ENCODE data around the gene TRERF1. TPM values are rescaled to one million over a fixed set of nuclear protein-coding genes. Genes with fewer than 3 reads are reported as not detected.
"Not testable (repeated sequence)": the region's sequence is repeated elsewhere in the genome, so short reads cannot be mapped to it uniquely, and the experiment has no call there.

The TRERF1 gene
- polyA plus RNA-seq, 1 donor: 7.6 TPM

- DNase-seq (ENCODE audit: low read depth): no peak
These were observed 257.7 kb downstream of the TRERF1 start for GRCh38 chr6:42194056-42194455.

GRCh38 chr6:42193491-42193894 lies 258.2 kb downstream of the TRERF1 start:
- no peak for DNase-seq (ENCODE audit: low read depth)

GRCh38 chr6:42192385-42192784 lies 259.3 kb downstream of the TRERF1 start:
- DNase-seq (ENCODE audit: low read depth): not testable (repeated sequence)

GRCh38 chr6:42190554-42191183 lies 261.1 kb downstream of the TRERF1 start:
- no peak for DNase-seq (ENCODE audit: low read depth)

GRCh38 chr6:42188406-42188805 lies 263.3 kb downstream of the TRERF1 start:
- DNase-seq (ENCODE audit: low read depth): no peak

- no peak for DNase-seq (ENCODE audit: low read depth)
These were observed 266.1 kb downstream of the TRERF1 start for GRCh38 chr6:42185597-42185996.

GRCh38 chr6:42184475-42184874 lies 267.3 kb downstream of the TRERF1 start:
- DNase-seq (ENCODE audit: low read depth): no peak

GRCh38 chr6:42182101-42182500 lies 269.6 kb downstream of the TRERF1 start:
- DNase-seq (ENCODE audit: low read depth): no peak

- no peak for DNase-seq (ENCODE audit: low read depth)
These were observed 271.8 kb downstream of the TRERF1 start for GRCh38 chr6:42179945-42180313.

GRCh38 chr6:42179261-42179944 lies 272.3 kb downstream of the TRERF1 start:
- no peak for DNase-seq (ENCODE audit: low read depth)

- DNase-seq (ENCODE audit: low read depth): no peak
These were observed 274.0 kb downstream of the TRERF1 start for GRCh38 chr6:42177514-42178364.

GRCh38 chr6:42176981-42177380 lies 274.7 kb downstream of the TRERF1 start:
- DNase-seq (ENCODE audit: low read depth): no peak

GRCh38 chr6:42175860-42176259 lies 275.9 kb downstream of the TRERF1 start:
- no peak for DNase-seq (ENCODE audit: low read depth)

Other genes starting within 250 kb of the TRERF1 start
- gene MRPS10, start 234.1 kb downstream of the TRERF1 start, polyA plus RNA-seq (ENCODE audit: insufficient read length): 37.3 TPM
- gene UBR2, start 112.1 kb upstream of the TRERF1 start, polyA plus RNA-seq (ENCODE audit: insufficient read length): 17.0 TPM

All from forelimb muscle (tissue), 1 donor.